Activated T-helper 1 cell treated with anti-CD3 and anti-CD28 coated beads, Interleukin-2, amount 50 U/mL, for 16 hours (primary cell): Measurements from ENCODE around the gene PDE6B.

Experiments used
- DNase-seq, 2 donors: peaks; one replicate each; pipeline ENCODE4 v3.0.0-alpha.2; 2020; ENCODE audit warnings: low read depth in 1 of 2, low spot score in 1 of 2

The PDE6B gene

DNA sequence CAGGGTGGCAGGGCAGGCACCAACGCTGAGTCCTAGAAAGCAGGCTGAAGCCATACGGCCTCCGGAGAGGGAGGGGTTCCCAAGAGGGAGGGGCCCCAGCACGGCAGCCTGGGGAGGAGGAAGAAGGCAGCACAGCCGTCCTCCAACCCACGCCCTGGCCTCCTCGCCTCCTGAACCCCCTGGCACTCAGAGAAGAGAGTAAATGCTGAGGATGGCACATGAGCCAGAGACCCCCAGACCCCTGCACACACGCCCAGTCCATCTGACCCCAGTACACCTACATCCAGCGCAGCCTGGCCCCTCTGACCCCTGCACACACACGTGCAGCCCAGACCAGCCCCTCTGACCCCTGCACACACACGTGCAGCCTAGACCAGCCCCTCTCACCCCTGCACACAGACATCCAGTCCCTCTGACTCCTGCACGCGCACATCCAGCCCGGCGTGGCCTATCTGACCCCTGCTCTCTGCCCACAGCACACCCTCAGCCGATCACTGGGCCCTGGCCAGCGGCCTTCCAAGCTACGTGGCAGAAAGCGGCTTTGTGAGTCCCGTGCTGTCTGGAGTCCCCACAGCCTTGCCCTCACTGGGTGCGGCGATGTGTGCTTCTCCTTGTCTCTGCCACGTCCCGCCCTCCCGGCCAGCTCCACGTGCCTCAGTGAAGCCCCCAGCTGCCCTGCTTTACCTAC is 30.2 kb downstream of the PDE6B start:
- DNase-seq = no peak

DNA sequence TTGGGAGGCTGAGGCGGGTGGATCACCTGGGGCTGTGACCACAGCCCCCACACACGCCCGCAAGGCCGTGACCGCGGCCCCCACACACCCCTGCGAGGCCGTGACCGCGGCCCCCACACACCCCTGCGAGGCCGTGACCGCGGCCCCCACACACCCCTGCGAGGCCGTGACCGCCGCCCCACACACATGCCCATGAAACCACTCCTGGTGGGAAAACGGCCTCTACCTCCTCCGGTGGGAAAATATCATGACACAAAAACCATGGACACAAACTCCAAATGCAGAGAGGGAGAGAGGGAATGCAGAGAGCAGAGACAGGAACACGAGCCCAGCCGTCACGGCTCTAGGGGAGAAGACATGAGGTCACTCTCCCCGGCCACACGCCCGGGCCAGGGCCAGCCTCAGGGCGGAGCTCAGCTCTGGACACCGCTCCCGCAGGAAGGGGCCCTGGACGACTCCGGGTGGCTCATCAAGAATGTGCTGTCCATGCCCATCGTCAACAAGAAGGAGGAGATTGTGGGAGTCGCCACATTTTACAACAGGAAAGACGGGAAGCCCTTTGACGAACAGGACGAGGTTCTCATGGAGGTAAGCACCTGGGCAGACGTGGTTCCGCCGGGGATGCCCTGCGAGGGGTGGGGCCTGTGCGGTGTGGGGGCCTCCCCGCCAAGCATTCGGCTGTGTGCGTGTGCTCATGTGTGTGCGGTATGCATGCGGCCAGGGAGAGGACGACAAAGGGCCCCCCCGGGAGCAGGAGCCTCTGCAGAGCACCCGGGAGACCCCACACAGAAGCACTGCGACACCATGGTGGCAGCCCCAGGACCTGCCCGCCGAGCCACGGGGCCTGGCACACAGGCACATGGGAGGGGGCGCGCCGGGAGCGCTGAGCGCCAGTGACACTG is 31.3 kb downstream of the PDE6B start:
- DNase-seq = no peak

DNA sequence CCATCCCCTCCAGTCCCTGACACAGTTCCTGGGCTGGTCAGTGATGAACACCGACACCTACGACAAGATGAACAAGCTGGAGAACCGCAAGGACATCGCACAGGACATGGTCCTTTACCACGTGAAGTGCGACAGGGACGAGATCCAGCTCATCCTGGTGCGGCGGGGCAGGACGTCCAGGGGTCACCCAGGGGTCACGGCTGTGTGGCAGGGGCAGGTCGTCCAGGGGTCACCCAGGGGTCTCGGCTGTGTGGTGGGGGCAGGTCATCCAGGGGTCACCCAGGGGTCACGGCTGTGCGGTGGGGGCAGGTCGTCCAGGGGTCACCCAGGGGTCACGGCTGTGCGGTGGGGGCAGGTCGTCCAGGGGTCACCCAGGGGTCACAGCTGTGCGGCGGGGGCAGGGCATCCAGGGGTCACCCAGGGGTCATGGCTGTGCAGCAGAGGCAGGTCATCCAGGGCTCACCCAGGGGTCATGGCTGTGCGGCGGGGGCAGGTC is 32.0 kb downstream of the PDE6B start:
- no peak for DNase-seq

DNA sequence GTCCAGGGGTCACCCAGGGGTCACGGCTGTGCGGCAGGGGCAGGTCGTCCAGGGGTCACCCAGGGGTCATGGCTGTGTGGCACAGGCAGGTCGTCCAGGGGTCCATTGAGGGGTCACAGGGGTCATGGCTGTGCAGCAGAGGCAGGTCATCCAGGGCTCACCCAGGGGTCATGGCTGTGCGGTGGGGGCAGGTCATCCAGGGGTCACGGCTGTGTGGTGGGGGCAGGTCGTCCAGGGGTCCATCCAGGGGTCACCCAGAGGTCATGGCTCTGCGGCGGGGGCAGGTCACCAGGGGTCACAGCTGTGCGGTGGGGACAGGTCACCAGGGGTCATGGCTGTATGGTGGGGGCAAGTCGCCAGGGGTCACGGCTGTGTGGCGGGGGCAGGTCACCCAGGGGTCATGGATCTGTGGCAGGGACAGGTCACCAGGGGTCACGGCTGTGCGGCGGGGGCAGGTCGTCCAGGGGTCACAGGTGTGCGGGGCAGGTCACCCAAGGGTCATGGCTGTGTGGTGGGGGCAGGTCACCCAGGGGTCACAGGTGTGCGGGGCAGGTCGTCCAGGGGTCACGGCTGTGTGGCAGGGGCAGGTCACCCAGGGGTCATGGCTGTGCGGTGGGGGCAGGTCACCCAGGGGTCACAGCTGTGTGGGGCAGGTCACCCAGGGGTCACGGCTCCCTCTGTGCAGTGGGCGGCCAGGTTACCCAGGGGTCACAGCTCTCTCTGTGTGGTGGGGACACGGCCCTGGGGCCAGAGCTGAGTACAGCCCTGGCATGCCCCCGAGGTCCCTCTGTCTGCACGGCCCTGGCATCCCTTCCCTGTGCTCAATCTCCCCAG is 32.7 kb downstream of the PDE6B start:
- no peak for DNase-seq

DNA sequence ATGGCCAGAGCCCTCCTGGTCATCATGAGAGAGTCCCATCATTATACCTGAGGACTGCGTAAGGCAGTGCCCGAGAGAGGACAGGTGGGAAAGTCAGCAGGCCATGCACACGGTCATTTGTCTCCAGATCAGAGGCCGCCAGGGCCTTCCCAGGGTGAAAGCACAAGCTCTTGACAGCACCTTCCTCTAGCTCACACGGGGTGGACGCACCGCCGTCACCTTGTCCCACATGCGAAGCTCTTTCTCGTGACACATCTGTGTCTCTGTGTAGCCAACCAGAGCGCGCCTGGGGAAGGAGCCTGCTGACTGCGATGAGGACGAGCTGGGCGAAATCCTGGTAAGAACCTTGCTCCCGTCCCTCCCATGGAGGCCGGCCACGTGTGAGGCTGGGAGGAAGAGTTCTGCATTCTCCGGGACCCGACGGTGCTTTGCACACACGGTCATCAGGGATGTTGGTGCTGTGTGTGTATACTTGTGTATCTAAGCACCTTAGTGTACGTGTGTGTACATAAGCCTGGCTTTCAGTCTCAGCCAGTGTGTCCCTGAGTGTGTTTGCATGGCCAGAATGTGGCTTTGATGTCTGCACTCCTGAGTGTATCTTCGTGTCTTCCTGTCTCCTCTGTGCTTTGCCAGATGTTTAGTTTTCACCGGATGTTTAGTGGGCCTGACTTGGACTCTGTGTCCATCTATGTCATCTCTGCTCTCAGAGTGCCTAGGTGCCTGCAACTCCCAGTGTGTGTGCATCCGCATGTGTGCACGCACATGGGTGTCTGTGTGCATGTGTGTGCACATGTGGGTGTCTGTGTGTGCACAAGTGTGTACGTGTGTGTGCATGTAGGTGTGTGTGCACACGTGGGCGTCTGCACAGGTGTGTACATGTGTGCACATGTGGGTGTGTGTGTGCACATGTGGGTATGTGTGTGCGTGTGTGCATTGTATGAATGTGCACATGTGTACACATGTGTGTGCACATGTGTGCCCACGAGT is 33.6 kb downstream of the PDE6B start:
- no peak for DNase-seq

DNA sequence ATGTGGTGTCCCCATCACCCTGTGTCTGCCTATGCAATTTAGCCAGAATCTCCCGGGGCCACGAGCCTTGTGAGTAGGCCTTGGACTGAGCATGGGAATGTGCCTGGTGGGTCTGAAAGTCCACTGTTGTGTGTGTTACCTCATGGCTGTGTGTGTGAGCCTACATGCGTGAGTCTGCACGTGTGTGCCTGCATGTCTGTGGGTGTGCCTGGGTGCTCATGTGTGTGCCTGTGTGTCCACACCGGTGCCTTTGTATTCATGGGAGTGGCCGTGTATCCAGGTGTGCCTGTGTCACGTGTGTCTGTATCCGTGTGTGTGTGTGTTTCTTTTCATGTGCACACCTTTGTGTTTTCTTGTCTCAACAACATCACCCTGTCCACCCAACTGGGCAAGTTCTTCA is 34.5 kb downstream of the PDE6B start:
- no peak for DNase-seq

DNA sequence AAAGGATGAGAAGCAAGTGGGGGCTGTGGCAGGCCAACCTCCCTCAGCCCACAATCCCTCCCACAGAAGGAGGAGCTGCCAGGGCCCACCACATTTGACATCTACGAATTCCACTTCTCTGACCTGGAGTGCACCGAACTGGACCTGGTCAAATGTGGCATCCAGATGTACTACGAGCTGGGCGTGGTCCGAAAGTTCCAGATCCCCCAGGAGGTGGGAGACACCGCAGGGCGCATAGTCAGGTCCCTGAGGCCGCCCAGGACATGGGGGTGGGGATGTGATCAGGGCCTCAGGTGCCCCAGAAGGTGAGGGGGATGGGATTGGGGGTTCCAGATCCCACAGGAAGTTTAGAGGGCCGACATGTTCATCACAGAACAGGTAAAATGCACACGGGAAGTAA is 35.0 kb downstream of the PDE6B start:
- no peak for DNase-seq

DNA sequence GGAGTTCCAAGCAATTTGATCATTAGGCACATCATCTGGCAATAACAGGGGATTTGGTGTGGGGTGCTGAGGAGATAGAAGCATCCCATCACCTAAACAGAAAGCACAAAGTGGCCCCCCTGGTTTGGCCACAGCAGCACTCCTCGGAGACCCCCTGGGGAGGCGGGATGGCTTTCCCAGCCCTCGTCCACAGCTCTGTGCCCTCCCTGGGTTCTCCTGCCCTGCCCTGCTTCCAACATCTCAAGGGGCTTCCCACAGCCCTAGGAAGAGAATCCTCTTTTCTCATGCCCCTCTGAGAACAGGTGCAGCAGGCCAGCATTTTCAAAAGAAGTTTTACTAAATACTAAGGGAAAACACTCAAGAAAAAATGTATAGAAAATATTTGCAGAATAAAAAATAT is 35.9 kb downstream of the PDE6B start:
- no peak for DNase-seq

DNA sequence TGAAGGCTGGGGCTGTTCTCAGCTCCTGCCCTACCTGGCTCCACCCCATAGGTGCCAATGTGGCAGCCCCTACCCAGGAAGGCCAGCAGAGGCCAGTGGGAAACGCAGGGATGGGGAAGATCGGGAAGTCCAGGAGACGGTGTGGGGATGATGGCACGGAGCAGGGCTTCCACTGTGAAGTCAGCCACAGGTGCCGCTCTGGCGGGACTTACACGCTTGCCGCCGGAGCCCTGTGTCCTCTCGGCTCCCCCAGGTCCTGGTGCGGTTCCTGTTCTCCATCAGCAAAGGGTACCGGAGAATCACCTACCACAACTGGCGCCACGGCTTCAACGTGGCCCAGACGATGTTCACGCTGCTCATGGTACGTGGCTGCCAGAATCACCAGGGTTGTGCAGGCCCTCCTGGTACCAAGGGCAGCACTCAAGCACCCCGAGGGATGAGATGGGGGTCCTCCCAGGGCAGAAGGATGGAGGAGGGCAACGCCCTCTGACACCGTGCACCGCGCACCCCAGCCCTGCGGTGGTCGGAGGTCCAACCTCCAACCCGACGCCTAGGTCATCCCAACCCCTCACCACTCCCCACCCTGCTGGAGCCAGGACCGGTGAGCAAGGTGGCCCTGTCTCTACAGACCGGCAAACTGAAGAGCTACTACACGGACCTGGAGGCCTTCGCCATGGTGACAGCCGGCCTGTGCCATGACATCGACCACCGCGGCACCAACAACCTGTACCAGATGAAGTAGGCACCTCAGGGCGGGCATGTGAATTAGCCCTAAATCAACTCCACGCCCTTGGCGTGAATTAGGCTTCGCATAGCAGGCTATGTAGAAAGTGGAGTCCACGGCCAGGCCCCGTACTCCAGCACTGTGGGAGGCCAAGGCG is 36.7 kb downstream of the PDE6B start:
- no peak for DNase-seq

DNA sequence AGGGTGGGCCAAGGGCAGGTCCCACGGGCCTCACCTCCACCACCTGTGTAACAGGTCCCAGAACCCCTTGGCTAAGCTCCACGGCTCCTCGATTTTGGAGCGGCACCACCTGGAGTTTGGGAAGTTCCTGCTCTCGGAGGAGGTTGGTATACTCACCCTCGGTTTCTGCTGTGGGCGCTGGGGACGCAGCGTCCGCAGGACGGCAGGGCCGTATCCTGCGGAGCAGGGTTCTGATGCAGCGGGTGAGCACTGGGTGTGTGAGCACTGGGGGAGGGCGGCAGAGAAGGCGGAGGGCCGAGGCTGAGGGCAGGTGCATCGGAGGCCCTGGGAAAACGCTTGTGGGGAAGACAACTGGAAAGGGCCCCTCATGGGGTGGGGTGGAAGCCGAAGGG is 37.7 kb downstream of the PDE6B start:
- DNase-seq = no peak

DNA sequence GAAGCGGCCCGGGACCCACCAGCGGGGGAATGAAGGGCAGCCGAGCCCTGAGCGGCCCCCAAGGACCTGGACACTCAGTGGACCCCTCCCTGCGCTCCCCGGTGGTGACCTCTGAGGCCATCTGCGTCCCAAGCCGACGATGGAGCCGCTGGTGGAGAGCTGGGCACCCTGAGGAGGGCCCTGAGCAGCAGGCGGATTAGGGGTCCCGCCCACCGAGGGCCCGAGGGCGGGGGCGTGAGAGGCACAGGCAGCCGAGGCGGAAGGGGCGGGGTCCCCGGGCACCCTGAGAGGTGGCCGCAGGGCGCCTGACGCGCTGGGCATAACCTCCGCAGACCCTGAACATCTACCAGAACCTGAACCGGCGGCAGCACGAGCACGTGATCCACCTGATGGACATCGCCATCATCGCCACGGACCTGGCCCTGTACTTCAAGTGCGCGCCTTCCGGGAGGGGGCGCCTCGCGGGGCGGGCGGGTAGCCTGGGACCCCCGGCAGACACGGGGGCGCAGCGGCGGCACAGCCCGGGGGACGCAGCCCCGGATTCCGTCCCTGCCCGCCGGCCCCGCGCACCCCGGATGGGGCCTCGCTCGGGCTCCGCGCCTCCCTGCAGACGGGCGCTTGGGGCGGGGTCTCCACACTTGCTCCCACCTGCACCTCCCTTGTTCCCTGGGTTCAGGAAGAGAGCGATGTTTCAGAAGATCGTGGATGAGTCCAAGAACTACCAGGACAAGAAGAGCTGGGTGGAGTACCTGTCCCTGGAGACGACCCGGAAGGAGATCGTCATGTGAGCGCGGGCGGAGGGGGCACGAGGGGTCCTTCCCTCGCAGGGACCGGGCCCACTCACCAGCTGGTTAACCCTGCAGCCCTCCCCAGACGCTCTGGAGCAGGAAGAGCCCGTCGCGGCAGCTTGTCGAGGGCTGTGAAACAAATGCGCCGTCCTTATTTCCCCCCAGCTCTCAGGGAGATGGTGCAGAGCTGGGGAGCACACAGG is 38.4 kb downstream of the PDE6B start:
- DNase-seq = peak; percentile 53 to 65

DNA sequence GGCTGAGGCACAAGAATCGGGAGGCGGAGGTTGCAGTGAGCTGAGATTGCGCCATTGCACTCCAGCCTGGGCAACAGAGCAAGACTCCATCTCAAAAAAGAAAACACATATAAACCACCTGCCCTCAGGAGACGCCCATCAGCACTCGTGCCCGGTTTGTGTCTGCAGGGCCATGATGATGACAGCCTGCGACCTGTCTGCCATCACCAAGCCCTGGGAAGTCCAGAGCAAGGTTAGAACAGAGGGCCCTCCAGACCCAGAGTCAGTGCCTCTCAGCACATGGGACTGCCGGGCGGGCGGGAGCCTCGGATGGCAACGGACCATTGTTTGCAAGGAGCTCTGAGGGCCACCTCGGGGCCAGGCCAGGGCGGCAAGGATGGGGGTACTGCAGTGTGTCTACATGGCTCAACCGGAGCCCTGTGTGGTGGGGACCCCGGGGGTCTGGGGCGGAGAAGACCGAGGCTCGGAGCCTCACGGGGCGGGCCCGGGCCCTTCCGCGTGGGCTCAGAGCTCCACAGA is 39.4 kb downstream of the PDE6B start:
- DNase-seq = no peak

DNA sequence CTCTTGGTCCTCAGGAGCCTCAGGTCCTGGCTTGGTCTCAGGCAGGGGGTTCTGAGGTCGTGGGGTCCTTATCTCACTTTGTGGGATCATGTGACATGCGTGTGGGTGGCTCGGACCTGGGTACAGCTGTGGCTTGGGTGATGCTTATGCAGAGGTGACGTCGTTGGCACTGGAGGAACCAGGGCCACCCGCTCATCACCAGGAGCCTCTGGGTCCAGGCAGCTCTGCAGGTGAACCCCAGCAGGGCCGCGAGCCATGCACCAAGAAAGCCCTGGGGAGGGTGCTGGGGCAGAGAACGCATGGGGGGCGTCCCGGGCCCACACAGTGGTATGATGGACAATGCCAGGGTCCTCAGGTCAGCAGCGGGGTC is 40.0 kb downstream of the PDE6B start:
- DNase-seq = no peak

DNA sequence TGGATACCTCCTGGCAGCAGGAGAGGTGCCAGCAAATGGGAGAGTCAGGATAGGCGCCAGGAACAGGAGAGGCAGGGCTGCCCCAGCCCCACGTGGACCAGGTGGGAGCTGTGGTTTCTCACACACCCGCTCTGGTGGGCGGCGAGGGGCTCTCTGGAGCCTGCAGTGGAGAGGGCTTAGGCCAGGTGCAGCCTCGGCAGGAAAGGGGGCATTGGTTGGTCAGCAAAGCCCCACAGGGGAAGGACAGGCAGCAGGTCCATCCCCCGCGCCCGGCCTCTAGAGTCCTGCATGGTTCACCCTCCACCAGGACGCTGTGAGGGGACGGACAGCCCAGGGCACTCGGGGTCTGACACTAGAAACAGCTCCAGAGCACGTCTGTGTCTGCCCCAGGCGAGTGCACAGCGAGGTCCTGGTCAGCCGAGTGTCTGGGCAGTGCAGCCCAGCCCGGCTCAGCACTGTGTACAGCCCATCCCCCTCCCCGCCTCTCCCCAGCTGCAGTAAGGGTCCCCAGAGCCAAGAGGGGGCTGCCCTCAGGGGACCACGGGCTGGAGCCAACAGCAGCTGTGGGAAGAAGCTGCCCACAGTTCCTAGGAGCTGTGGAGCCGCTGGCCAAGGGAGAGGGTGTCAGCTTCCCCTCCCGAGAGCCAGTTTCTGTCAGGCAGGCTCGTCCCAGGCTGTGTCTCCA is 40.5 kb downstream of the PDE6B start:
- DNase-seq = no peak

DNA sequence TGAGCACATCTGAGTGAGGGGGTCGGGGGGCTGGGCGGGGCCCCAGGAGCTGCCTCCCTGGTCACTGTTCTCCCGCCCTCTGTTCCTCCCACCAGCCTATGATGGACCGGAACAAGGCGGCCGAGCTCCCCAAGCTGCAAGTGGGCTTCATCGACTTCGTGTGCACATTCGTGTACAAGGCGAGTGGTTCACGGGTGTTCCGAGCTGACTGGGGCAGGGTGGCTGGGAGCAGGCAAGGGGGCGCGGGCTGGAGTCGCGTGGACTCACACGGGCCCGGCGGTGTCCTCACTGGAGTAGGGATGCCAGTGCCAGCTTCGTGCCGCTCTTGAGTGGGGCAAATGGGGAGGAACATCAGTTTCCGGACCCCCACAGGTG is 41.0 kb downstream of the PDE6B start:
- no peak for DNase-seq

DNA sequence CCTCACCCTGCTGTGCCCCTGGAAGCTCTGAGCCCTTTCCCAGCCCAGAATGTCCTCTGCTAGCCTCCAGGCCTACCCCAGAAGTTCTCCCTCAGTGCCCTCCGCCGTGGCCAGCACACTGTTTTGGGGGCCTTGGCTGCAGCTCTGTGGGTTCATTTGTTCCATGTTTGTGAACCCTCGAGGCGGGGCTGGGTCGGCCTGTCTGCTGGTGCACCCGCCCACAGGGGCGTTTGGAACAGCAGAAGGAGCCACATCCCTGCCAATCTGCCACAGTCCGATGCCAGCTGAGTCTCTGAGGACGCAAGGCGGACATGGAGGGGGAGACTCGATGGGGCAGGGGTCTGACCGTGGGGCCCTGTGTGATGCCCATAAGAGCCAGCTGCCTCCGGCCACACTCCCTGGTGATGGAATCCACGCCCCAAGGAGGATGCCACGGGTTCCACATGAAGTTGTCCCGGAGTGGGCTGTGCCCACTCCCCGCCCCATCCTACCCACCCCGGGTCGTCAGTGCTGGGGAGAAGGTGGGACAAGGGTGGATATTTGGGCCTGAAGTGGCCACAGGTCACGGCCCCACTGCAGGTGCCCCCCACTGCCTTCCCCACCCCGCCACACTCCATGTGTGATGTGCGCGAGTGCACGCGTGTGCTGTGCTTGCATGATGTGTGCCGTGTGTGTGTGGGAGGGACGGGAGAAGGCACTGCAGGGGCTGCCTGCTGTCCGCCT is 41.6 kb downstream of the PDE6B start:
- DNase-seq = no peak

DNA sequence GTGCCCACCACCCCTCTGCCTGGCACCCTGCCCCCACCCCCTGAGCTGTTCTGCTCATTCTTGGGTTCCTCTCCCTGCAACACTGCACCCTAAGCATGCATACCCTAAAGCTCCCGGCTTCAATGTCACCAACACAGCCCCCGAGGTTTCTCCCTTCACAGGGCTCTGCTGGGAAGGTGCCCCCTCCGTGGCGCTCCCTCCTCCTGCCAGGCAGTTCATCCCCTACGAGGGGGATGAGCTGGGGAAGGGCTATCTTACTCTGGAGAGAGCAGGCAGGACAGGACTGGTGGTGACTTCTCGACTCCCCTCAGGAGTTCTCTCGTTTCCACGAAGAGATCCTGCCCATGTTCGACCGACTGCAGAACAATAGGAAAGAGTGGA is 42.2 kb downstream of the PDE6B start:
- no peak for DNase-seq
